HG03108 (cell line): ENCODE results near the gene TAOK3.

Source experiments
- ATAC-seq: cut with Tn5 transposase; IDR thresholded peaks from one replicate; pipeline ENCODE4 v1.9.1; 2021; ENCODE audit warnings: moderate library complexity; ENCODE audit not compliant: unreplicated experiment

TAOK3 gene

GRCh38 chr12:118102609-118103008, 270.1 kb downstream of the TAOK3 start:
- no peak for ATAC-seq

- ATAC-seq, result no peak
Measured at GRCh38 chr12:118102070-118102469, 270.6 kb downstream of the TAOK3 start.

DNA sequence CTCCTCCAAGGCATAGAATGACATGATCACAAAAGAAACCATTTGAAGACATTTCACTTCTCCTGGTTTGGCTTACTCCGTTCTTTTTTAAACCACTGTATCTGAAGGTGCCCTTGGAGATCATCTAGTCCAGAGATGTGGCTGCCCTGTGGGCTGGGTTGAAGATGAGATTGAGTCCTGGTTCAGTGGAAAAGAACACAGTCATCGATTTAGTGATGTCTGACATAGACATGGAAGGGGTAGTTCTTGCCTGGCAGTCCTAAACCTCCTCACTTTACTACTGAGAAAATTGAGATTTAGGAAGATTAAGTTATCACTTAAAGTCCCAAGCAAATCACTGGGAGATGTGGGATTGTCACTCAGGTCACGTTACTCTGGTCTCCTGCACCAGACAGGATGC, 271.7 kb downstream of the TAOK3 start:
- ATAC-seq, result no peak
